DLD1 (cell line): Measurements from ENCODE around the gene SIM1.

Source experiments
- in situ Hi-C: cut with HindIII; loops from 2 replicates; pipeline ENCODE4 v1.10.0; 2017; ENCODE audit warnings: low sequenced_read_pairs

Gene SIM1

DNA sequence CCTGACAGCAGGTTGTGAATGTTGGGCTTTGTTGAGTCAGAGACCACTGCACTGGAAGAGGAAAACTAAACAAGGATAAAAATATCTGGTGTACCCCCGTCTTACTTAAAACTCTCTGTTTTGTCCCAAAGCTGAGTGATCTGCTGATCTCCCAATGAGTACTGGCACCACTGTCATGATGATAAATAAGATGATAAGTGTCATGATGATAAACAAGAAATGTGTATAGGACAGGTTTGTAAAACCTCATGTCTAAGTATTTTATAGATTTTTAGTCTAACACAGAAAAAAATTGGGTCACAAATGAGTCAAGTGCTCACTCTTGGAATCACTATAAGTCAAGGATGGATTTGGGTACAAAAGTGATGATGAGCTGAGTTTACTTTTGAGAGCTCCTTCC, 8.5 kb upstream of the SIM1 start:
- in situ Hi-C loops, result loop anchor here (25.0 kb wide), 1 partner anchor 361 kb away; no protein-coding TSS in a partner anchor

GRCh38 chr6:100472674-100473073, 8.0 kb upstream of the SIM1 start:
- in situ Hi-C loops, result loop anchor here (25.0 kb wide), 1 partner anchor 360 kb away; no protein-coding TSS in a partner anchor

DNA sequence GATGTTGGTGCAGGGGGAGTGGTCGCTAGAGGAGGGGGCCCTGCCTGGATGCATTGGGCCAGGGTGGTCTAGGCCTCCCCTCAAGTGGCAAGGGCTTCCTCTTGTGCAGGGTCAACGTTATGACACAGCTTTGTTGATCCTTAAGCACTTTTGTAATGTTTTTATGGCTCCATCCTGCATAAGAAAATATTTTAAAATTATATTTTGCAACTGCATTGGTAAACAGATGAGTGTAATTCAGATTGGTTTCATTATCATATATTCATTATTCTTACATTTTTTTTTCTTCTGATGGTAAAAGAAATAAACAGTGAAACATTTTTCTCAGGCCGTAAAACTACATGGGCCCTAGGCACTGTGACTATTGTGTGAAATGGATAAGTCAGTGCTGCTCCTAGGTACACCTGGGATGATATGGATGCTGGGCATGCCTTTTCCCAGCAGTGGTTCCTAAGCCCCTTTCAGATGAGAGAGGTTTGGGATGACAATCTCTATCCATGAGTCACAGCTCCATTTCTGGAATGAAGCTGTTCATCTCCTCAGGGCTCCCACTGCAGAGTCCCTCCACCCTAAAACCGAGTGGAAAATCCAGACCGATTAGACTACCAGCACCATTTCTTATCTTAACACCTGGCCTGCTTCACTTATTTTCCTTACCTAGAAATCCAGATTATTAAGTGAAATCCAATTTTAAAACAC, 5.8 kb upstream of the SIM1 start:
- in situ Hi-C loops, result loop anchor here (25.0 kb wide), 1 partner anchor 358 kb away; no protein-coding TSS in a partner anchor

- in situ Hi-C loops, result loop anchor here (25.0 kb wide), 1 partner anchor 357 kb away; no protein-coding TSS in a partner anchor
Measured at GRCh38 chr6:100469101-100469859, 4.6 kb upstream of the SIM1 start.

- in situ Hi-C loops, result loop anchor here (25.0 kb wide), 1 partner anchor 356 kb away; no protein-coding TSS in a partner anchor
Measured at GRCh38 chr6:100468016-100468622, 3.4 kb upstream of the SIM1 start.

DNA sequence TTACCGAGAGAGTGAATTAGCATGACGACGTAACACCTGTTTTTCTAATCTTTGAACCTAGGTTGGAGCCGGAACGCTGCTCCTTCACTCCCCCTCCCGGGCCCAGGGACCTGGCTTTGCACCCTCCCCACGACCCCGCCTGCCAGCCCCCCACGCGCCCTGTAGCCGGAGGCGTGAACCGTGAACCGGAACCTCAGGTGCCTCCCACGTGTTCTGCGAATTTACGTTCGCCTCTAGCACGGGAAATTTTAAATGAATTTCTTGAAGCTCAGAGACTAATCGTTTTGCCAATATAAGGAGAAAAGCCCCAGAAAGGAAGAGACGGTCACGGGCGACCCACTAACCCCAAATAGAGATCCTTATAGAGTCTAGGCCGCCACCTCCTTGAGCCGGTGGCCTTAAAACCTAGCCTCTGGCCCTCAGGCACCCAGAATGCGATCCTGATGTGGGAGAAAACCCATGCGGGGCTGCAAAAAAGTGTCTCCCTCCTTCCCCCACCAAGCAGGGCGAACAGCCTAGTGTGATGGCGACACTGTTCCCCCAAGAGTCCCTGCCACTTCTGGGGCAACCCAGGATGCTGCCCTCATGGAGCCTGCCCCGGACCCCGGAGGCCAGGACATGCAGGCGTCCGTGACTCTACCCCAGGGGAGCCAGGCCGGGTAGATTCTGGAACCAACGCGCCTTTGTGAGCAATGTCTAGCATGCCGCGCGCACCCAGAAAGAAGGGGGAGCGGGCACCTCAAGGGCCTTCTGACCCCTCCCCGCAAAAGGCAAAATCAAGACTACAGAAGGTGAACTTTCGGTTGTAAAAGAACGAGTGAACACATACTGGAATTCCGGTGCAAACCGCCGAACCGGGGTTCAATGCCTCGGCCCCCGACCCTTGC, 2.7 kb upstream of the SIM1 start:
- in situ Hi-C loops, result loop anchor here (25.0 kb wide), 1 partner anchor 355 kb away; no protein-coding TSS in a partner anchor

GRCh38 chr6:100466410-100467128, 1.8 kb upstream of the SIM1 start:
- in situ Hi-C loops, result loop anchor here (25.0 kb wide), 1 partner anchor 354 kb away; no protein-coding TSS in a partner anchor

- in situ Hi-C loops, result loop anchor here (25.0 kb wide), 1 partner anchor 354 kb away; no protein-coding TSS in a partner anchor
Measured at GRCh38 chr6:100465701-100466409, 1.1 kb upstream of the SIM1 start.

- in situ Hi-C loops, result loop anchor here (25.0 kb wide), 1 partner anchor 352 kb away; no protein-coding TSS in a partner anchor
Measured at GRCh38 chr6:100464162-100464851, 414 bp downstream of the SIM1 start.

DNA sequence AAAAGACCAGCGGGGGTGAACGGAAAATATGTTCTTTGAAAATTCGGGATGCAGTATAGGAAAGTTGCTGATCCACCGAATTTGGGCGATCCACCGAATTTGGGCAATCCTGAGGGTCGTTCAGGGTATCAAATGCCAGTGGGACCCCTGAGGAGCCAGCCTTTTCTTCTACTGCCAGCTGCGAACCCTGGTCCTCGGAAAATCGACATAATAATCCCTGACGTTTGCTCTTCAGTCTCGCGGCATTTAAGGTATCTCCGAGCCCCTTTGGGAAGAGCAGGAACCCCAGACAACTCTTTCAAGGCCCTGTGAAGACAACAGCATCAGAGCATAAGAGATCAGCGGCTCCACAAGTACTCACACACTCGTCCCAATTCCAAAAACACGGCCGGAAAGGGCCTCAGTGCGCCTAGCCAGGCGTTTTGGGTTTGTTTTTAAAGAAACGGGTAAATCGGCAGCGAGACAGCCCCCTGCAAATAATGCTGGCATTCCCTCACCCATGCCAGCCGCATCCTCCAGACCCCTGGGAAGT, 1.0 kb downstream of the SIM1 start:
- in situ Hi-C loops, result loop anchor here (25.0 kb wide), 1 partner anchor 351 kb away; no protein-coding TSS in a partner anchor

- in situ Hi-C loops, result loop anchor here (25.0 kb wide), 1 partner anchor 351 kb away; no protein-coding TSS in a partner anchor
Measured at GRCh38 chr6:100462706-100463629, 1.8 kb downstream of the SIM1 start.

DNA sequence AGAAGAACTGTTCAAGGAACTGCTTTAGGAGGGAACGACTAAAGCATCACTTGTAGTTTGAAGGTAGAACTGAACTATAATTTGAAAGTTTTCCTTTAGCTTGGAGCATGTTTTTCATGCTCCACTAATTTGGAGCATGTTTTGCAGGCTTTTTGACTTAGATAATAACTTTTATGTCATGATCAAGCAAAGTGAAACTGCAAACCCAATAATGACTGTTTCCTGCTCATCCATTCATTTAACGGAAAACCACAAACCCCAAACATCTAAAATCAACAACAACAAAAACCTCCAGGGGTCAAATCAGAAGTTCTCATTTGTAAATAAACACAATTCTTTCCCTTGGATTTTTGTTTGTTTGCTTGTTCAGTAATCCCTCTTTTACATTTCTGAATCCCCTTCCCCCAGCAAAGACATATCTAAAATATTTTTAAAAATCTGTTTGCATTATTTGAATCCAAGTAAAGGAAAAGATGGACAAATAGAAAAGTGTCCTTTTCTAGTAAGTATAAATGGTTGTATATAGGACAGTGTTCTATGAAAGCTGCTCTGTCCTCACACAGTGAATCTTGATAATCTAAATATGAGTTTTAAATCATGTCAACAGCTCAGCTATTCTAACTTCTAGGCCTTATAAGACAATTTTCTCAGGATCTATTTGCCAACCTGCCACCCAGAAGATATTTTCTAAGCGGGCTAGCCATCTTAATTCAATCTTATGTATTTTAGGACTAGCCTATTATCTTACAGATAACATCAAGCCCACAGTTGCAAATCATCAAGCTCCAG, 2.6 kb downstream of the SIM1 start:
- in situ Hi-C loops, result loop anchor here (25.0 kb wide), 1 partner anchor 350 kb away; no protein-coding TSS in a partner anchor

GRCh38 chr6:100461278-100461916, 3.3 kb downstream of the SIM1 start:
- in situ Hi-C loops, result loop anchor here (25.0 kb wide), 1 partner anchor 349 kb away; no protein-coding TSS in a partner anchor

- in situ Hi-C loops, result loop anchor here (25.0 kb wide), 1 partner anchor 348 kb away; no protein-coding TSS in a partner anchor
Measured at GRCh38 chr6:100460650-100461204, 4.0 kb downstream of the SIM1 start.

DNA sequence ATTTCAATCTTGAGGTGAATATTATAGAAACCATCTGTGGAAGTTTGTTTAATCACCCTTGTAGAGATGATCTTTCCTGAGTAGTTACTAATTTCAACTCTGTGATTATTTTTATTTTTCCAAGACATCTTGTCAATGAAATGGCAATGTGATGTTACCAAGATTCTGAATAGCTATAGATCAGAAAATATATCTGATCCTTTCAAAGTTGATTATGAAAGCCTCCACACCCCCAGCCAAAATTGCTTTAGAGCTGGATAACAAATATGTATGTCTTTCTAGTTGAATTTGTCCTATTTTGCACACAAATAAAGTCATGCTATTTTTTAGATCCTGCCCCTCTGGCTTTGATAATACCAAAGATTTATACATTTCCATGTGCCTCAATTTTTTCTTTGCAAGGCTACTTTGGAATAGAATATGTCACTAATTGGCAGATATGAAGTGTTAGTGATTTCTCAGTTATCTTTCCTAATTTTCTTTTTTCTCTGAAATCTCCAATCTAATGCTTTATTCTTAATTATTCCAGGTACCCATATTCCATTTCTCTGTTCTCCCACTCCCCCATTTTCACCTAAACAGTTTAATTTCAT, 5.0 kb downstream of the SIM1 start:
- in situ Hi-C loops, result loop anchor here (25.0 kb wide), 1 partner anchor 347 kb away; no protein-coding TSS in a partner anchor
